GM12878 (cell line): ENCODE results near the gene RCAN2.

Source experiments
- TAF1 ChIP-seq: IDR thresholded peaks from 2 replicates; pipeline ENCODE4 v1.6.1; 2011; ENCODE audit warnings: mild to moderate bottlenecking, low read depth, low read length, borderline replicate concordance
- TF ChIP-seq, protein P1 (sequence below), 3 experiments: IDR thresholded peaks in 2 of 3; conservative IDR thresholded peaks in 1 of 3; 2 replicates each; pipeline ENCODE4 v1.5.1; 2011; ENCODE audit warnings: low read depth in 3 of 3, low read length in 3 of 3, mild to moderate bottlenecking in 3 of 3, control low read depth in 2 of 3, moderate library complexity in 2 of 3, inconsistent platforms in 1 of 3, mixed read lengths in 1 of 3; ENCODE audit not compliant: control insufficient read depth in 2 of 3, insufficient read depth in 1 of 3; ENCODE audit errors: extremely low read depth in 1 of 3

DNA sequence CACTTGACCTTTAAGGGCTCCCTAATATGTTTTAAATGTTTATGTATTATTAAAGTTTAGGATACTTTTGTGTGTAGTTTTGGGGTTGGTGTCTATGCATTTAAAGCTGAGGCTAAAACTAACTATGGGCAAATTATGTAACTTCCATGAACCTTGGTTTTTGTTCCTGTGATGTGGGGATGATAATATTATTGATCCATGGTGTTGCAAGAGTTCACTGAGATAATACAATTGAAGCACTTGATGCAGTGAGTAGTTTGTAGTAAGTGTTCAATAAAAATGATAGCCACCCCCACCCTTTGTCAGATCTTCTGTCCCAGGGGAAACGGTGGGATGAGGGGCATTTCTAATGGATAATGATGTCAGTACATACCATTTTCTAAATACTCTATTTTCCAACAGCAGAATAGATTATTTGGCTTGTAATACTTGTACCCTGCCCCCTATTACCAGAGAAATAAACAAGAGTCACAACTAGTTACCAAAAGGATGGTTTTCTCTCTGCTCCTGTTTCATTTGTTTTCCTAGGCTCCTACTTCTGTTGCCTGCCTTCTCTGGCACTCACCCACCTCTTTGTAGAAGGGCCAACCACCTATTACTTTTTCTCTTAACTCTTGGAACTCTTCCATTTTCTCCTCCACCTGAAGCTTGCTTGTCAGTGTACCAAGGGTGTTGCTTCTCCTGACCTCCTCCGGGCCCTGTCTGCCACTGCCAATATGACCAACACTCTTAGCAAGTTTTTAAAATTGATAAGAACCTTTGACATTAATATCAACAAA, 97.9 kb downstream of the RCAN2 start:
- TF ChIP-seq TAF1 = no peak
- TF ChIP-seq, protein P1, sequence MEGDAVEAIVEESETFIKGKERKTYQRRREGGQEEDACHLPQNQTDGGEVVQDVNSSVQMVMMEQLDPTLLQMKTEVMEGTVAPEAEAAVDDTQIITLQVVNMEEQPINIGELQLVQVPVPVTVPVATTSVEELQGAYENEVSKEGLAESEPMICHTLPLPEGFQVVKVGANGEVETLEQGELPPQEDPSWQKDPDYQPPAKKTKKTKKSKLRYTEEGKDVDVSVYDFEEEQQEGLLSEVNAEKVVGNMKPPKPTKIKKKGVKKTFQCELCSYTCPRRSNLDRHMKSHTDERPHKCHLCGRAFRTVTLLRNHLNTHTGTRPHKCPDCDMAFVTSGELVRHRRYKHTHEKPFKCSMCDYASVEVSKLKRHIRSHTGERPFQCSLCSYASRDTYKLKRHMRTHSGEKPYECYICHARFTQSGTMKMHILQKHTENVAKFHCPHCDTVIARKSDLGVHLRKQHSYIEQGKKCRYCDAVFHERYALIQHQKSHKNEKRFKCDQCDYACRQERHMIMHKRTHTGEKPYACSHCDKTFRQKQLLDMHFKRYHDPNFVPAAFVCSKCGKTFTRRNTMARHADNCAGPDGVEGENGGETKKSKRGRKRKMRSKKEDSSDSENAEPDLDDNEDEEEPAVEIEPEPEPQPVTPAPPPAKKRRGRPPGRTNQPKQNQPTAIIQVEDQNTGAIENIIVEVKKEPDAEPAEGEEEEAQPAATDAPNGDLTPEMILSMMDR (IDR thresholded peaks at IDR 0.05 in 2 of 3, conservative IDR thresholded peaks at IDR 0.05 in 1 of 3; ENCODE audit: control insufficient read depth in 2 of 3, extremely low read depth in 1 of 3, insufficient read depth in 1 of 3, low read depth in 3 of 3, low read length in 3 of 3) = no peak
